ENCODE measurements around the gene CELF4.
A peak's percentile ranks its signal among the peaks of the same experiment; 100 is the strongest.
"Not testable (repeated sequence)": the region's sequence is repeated elsewhere in the genome, so short reads cannot be mapped to it uniquely, and the experiment has no call there.

Gene CELF4

DNA sequence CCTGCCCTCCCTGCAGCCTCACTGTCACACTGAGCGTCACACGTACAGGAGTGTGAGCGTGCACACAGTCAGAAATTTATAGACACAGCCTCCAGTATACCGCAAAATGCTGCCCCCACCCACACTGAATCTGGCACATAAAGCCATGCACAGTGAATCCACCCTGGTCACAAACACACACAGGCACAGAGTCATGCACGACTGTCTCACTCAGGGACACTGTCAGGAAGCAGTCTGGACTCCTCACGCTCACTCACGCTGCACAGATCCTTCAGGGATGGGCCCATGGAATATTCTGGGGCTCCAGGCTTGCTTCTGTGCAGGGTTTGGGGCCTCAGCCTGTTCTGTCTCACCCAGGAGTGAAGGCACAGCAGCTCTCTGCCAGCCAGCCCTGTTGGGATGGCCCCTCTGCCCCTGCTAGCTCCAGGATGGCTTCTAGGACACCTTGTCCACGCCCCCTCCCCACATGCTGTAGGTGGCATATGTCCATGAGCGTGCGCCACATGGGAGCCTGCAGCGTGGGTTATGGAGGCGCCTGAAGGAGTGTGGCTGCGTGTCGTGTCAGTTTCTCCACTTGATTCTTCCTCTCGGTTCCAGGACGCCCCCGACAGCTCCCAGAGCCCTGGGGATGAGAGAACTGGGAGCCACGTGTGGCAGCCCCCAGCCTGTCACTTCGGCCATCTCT, 175.8 kb downstream of the CELF4 start:
- DNase-seq (ENCODE audit: low spot score) = no peak

DNA sequence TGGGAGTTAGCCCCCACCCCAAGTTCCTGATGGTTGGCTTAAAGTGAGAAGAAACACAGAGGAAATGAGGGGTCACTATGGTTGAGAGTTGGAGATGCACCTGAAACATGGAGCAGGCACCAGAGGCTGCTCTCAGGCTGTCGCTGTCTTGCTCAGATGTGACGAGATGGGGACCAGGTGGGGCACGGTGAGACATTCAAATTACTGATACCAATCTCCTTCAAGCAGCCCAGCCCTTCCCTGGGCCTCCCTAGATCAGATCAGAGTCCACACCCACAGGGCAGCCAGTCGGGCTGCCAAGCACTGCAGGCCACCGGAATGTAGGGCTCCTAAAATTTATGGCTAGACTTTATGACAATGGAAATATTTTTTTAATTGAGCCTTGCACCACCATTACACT, 176.6 kb downstream of the CELF4 start:
- no peak for DNase-seq (ENCODE audit: low spot score)

DNA sequence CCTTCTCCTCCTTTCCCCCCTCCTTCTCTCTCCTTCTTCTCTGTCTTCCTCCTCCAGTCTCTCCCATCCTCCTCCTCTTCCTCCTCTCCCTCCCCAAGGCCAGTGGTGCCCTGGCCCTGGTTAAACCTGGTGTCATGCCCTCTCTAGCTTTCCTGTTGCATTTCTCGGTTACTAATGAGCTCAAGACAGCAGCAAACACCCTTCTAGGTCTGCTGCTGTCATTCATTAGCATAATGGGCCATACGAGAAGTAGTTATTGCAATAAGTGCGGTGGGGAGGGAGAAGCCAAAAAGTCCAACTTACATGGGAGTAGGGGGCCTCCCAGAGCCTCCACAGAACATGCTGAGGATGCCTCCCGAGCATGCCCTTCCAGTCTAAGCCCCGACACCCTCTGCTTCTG, 177.2 kb downstream of the CELF4 start:
- DNase-seq (ENCODE audit: low spot score) = no peak

DNA sequence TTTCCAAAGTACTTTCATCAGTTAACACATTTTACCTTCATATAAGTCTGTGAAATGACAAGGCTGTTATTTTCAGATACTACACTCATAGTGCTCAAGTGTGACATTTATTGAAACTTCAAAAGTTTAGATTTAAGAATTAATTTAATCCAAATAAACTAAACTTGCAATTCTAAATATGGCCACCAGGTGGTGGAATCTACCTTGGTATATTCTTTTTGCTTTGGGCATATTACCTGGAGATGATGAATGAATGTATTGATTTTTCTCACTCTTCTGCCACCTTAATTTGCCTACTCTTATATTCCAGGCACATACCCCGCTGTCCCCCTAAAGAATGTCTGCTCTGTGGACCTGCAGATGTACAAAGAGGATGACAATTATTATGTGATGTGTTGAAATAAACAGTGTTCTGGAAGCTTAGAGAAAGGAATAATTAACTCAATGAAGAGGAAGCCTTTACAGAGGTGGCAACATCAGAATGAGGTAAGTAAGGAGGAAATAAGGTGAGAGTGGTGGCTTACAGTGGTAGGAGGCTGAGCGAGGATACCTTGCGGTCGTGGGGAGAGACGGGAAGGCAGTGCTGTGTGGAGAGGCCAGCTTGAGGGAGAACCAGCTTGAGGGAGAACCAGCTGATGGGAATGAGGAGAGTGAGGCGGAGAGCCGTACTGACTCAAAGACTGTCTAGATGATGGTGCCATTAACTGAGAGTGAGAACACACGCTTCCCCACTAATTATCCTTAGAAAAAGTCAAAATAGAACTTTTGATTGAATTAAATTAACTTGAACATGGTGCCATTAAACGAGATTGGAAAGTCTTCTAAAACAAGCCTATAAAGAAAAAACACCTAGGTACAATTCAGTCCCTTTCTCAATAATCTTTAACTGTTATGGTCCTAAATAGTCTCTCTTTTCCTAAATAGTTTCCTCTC, 179.5 kb downstream of the CELF4 start:
- DNase-seq (ENCODE audit: low spot score) = peak; percentile 49

DNA sequence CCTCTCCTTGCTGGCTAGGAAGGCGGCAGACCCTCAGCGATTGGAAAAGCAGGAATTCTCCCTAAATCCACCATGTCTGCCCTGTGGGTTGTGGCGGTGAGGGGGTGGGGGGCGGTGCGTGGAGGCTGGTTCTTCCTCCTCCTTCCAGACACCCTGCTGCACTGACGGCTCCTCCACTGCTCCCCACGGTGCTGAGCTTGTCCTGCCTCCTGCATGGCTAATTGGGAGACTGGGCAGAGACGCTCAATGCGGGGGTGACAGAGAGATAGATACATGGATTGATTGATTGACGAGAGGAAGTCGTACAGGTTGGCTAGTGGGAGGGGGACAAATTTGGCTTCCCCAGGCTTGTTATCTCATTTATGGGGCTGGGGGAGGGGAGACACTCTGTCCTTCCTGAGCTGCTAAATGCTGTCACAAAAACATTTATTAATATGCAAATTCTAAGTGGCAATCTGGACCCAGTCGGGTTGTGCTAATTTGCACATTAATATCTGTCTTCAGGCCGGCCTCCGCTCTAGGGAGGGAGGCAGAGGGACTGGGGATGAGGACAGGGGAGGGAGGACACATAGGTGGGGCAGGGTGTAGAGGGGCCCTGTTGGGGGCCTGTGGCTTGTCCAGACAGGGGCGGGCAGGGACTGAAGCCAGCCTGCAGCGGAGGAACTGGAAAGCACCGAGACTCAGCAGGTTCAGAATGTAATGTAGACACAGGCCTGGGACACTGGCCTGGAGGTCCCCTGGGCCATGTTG, 181.6 kb downstream of the CELF4 start:
- no peak for DNase-seq (ENCODE audit: low spot score)

DNA sequence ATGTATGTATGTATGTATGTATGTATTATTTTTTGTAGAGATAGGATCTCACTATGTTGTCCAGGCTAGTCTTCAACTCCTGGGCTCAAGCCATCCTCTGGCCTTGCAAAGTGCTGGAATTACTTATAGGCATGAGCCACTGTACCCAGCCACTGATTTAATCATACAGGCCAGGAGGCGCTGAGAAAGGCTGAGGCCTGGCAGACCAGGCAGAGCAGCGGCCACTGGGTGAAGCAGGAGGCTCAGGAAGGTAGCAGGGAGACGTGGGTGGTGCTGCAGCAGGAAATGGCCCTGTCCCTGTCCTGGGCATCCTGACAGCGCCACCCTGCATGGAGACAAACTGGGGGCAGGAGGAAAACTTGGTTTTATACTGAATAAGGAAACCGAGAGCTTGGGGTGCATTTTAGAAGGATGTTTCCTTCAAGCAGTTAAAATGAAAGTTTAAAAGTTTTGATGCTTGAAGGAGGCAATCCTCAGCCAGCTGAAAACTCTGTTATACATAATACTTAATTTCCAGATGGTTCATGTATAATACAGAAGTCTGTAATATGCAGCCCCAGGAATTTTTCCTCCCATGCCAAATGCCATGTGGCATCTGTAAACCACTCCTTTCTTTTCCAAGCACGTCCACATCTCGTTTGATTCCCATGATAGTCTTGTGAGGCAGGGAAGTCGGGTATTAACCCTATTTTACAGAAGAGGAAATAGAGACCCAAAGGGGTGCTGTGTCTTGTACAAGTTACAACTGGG, 182.4 kb downstream of the CELF4 start:
- DNase-seq (ENCODE audit: low spot score) = no peak

DNA sequence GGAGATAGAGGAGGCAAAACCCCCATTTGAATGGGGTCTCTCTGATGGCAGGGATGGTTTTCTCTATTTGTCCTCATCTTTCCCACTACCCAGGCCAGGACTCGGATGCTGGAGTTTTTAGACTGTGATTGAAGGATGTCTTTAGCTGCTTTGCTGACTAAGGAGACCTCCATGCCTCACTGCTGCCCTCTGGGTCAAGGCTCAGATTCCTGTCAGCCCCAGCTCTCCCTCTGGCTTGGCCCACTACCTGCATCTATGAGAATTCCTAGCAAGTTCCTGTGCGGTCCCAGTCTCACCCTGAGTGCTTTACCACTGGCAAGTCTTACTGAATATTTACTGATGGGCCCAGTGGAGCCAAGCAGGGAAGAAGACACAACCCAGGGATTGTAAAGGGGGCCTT, 184.0 kb downstream of the CELF4 start:
- no peak for DNase-seq (ENCODE audit: low spot score)

DNA sequence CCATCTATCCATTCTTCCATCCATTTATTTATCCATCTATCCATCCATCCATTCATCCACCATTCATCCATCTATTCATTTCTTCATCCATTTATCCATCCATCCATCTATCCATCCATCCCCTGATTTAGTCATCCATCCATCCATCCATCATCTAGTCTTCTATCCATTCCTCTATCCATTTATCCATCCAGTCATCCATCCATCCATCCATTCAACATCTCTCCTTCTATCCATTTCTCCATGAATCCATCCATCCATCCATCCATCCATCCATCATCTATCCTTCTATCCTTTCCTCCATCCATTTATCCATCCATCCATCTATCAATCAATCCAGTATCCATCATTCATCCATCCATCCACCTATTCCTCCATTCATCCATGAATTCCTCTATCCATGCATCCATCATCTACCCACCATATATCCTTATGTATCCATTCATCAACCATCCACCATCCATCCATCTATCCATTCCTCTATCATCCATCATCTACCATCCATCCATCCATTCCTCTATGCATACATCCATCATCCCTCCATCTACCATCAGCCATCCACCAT, 185.0 kb downstream of the CELF4 start:
- no peak for DNase-seq (ENCODE audit: low spot score)

DNA sequence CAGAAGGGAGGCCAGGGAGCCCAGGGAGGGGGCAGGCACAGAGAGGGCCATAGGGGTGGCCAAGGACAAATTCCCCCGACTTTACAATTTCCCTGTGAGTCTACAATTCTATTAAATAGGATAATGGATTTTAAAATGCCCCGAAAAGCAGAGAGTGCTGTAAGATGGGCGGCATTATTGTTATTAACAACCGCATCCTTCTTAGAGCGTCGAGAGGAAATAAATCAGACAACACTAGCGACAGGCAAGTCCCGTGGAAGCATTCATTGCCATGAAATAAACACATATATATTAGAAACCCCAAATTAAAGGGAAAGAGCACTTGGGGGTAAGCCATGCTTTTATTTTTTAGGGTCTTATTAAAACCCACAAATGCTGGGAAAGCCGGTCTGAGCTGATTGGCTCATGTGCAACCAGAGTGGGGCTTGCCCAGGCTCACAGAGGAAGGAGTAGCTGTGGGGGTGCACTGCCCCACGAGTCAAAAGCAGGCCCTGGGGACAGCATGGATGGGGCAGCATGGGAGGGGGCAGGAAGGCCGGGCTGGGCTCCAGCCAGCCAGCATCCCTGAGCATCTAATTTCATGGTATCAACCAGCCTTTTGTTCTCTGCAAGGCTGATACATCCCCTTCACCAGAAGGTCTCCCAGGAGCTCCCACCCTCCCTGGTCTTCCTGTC, 187.1 kb downstream of the CELF4 start:
- DNase-seq (ENCODE audit: low spot score) = no peak

DNA sequence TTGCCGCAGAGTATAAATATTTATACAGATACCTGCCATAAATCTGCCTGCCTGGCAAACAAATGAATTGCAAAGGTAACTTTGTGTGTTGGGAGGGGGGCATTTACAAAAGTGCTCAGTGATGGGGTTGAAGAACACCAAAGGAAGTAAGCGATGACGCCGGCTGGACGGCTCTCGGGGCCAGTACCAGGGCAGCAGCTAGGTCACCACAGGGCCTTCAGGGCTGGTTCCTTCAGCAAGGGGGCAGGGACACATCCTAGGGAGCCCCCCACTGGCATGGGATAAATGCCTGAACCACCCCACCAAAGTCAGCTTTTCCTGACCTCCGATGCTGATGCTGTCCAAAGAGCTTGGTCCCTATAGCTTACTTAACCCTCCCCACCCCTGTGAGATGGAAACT, 190.4 kb downstream of the CELF4 start:
- DNase-seq (ENCODE audit: low spot score) = no peak

DNA sequence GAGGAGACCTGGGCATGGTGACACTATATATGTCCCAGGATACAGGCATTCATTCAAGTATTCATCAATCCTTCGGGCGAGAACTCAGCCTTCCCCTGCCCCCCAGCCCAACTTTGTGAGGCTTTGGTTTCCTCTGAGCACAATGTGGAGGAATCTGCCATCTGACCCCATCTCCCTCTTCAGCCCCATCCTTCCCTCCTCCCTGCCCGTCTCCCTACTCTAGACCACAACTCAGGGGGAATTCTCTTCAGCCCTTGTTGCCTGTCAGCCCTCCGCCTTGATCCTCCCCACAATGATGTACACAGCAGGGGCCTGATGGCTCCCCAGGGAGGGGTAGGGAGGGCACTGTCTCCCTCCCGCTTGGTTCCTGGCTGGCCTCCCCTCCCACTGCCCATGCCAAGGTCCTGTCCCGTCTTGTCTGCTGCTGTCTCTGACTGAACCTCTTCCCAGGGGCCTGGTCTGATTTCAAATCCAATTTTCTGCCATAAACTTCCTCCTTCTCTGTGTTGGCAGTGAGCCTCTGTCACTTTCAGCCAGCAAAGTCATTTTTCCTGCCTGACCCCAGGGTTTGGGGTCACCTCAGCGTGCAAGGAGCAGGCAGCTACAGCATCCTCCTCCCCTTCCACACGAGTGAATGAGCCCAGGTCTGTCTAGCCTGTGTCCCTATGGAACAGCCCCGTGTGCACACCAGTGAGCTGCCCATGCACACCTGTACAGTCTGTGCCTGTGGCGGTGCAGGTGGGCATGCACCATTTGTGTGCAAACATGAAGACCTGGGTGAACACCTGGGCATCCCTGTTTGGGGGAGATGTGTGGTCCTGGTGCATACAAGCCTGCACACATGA, 197.3 kb downstream of the CELF4 start:
- no peak for DNase-seq (ENCODE audit: low spot score)

DNA sequence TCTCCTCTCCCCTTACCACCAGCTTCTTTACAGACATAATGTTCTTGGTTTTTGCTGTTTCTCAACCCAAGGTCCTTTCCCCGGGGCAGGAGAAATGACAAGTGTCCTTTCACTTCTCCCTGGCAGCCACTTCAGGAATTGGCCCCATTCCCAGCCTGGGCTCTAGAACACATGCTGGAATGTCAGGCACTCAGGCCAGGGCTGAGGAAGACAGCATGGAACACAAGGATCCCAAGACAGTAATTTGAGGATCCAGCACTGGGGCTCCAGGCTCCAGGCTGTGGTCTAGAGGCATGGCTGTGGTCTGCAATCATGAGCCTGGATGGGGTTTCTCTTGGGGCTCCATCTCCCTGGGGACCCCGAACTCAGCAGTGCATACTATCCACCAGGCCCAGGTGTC, 201.4 kb downstream of the CELF4 start:
- DNase-seq (ENCODE audit: low spot score) = peak; percentile 46

DNA sequence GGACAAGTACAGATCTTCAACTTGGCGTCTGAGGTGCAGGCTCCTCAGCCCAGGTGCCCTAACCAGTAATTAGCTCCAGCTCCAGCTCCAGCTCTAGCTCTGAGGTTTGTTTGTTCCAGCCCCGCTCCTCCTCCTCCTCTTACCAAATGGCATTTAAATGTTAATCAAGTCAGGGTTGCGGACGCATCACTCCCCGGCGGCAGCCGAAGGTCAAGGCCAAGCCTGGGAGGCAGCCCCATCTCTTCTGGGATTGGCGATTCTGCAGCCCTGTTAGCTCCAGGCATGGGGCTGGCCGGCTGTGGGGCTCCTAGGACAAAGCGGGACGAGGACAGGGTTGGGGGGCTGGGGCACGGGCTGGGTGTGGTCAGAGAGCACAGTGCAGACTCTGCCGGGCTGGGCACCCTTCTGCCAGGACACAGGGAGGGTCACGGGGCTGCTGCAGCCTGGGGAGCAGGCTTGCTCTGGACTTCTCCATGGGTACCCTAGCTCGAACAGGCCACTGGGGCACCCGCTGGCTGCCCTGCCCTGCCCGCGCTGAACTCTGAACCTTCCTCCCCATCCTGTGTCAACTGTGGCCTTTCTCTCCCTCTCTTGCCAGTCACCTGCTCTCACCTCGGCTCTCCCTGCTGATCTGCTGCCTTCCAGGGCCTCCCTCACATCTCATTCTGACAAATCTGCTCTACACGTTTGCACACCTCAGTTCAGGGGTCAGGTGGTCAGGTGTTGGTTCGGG, 203.3 kb downstream of the CELF4 start:
- no peak for DNase-seq (ENCODE audit: low spot score)

DNA sequence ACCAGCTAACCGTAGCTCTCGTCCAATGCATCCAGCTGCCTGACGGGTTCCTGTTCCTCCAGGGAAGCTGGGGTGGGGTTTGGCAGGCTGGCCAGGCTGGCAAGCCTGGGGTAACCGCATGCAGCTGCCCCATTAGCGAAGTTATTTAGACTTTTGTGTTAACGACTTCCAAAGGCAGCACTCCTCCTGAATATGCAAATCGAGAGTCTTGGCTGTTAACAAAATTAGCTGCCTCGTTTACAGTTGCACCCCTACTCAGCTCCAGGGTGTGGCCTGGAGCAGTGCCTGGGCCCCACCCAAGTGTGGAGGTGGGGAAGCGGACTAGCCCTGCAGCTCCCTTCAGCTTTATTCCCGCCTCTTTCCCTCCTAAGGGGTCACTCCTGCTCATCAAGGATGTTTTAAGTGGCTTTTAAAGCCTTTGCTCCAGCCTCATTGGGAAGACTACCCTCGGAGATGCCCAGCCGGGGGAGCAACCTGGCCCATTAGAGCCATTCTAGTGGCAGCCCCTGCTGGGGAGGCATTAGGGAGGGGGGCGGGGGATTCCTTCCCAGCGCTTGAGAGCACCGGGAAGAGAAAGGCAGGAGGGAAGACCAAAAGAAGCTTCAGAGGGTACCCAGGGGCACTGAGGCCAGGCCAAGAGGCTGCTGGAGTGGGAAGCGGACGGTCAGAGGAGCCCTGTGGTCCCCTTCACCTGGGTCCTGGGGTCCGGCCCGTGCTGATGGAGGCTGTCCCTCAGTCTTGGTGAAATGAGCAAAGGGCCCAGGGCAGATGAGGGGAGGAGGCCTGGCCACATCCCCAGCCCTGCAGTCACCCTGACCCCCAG, 204.1 kb downstream of the CELF4 start:
- DNase-seq (ENCODE audit: low spot score) = no peak

DNA sequence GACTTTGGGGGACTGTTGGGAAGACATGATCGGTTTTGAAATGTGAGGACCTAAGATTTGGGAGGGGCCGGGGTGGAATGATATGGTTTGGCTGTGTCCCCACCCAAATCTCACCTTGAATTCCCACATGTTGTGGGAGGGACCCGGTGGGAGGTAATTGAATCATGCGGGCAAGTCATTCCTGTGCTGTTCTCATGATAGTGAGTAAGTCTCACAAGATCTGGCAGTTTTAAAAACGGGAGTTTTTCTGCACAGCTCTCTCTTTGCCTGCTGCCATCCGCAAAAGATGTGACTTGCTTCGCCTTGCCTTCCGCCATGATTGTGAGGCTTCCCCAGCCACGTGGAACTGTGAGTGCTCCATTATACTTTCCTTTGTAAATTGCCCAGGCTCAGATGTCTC, 207.5 kb downstream of the CELF4 start:
- not testable (repeated sequence) for DNase-seq (ENCODE audit: low spot score)

DNA sequence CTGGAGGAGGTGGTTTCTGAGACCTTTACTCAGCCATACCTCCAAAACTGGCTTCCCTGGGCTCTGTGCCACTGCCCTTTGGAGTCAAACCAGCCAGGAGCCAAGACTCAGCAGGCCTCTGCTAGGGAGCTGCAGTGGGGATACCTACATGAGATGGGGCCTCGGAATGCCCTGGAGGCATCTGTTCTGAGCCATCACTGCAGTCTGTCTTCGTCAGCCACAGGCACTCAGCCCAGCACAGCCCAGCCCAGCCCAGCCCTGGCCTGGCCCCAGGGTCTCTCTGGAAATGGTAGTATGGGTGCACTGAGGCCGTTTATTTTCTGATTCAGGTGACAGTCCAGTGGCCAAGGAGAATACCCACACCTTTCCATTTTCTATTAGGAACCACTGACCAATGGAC, 209.8 kb downstream of the CELF4 start:
- no peak for DNase-seq (ENCODE audit: low spot score)

DNA sequence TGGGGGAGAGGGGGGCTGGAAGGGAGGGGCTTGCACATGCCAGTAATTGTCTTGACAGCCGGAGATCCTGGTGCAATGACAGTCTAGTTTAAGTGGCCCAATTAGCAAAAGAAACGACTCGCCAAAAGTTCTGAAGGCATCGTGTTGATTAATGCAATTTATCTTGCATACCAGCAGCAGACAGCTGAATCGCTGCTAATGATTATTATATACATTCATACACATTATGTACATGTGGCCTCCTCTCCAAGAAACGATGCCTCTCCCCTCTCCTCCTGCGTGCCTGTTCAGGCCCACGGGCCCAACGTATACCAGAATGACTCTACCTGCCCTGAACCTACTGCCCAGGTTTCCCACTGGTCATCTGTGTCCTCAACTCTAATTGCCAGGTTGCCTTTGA, 214.5 kb downstream of the CELF4 start:
- DNase-seq (ENCODE audit: low spot score) = no peak

DNA sequence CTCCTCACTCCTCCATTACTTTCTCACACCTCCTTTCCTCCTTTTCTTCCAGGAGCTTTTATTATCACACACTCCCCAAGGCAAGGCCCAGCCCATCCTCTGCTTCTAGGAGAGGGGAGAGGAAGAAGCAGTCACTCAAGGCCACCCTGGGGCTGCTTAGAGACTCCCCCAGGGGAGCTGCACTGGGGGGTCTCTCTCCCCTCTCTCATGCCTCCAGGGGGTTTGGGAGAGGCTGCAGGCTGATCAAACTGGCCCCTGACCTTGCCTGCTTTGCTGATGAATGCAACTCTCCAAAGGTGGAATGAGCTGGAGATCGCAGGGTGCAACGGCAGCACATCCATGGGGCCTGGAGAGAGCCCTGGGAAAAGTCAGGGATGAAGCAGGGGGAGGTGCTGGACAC, 216.9 kb downstream of the CELF4 start:
- DNase-seq (ENCODE audit: low spot score) = no peak

DNA sequence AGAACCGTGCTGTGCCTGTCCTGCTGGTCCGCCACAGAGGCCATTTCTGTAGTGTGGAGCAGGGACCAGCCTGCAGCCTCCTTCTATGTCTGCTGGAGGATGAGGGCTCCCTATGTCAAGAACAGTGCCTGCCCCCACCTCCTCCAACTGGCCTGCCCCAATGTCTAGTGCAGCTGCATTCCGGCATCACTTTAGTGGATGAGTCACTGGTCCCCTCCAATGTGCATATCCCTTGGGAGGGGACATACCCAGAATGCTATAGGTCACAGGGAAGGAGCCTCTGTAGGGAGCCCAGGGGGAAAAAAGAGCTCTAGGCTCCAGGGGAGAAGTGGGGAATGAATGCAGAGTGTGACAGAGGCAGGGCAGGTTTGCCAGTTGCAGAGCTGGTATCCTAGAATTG, 219.6 kb downstream of the CELF4 start:
- no peak for DNase-seq (ENCODE audit: low spot score)
